Stimulated activated CD8-positive, alpha-beta memory T cell treated with anti-CD3 and anti-CD28 coated beads, Interleukin-15, amount 100 ng/mL, for 24 hours (primary cell): Measurements from ENCODE around the gene S100B.
"Not testable (repeated sequence)": the region's sequence is repeated elsewhere in the genome, so short reads cannot be mapped to it uniquely, and the experiment has no call there.

Experiments used
- DNase-seq: peaks from one replicate; pipeline ENCODE4 v3.0.0-alpha.2; 2020; ENCODE audit warnings: low read depth

S100B gene

GRCh38 chr21:46604975-46605766, at the start of gene S100B:
Gene S100B (minus strand): TSS chr21:46605082. CDS start chr21:46602415, 2,667 bp downstream.
- DNase-seq: no peak

GRCh38 chr21:46651121-46651520, 46.2 kb upstream of the S100B start:
- no peak for DNase-seq

GRCh38 chr21:46650476-46651098, 45.7 kb upstream of the S100B start:
- DNase-seq: no peak

GRCh38 chr21:46649356-46649755, 44.5 kb upstream of the S100B start:
- no peak for DNase-seq

GRCh38 chr21:46648539-46648938, 43.7 kb upstream of the S100B start:
- no peak for DNase-seq

GRCh38 chr21:46646541-46647154, 41.8 kb upstream of the S100B start:
- DNase-seq: no peak

- no peak for DNase-seq
Measured at GRCh38 chr21:46645840-46646239, 41.0 kb upstream of the S100B start.

GRCh38 chr21:46643379-46644177, 38.7 kb upstream of the S100B start:
- DNase-seq: no peak

- no peak for DNase-seq
Measured at GRCh38 chr21:46641656-46642055, 36.8 kb upstream of the S100B start.

- no peak for DNase-seq
Measured at GRCh38 chr21:46639489-46640386, 34.9 kb upstream of the S100B start.

GRCh38 chr21:46637952-46638746, 33.3 kb upstream of the S100B start:
- no peak for DNase-seq

- no peak for DNase-seq
Measured at GRCh38 chr21:46636550-46637285, 31.8 kb upstream of the S100B start.

GRCh38 chr21:46636181-46636512, 31.3 kb upstream of the S100B start:
- DNase-seq: no peak

GRCh38 chr21:46635324-46636180, 30.7 kb upstream of the S100B start, which contains the start of gene PRMT2:
Gene PRMT2 (plus strand): TSS chr21:46635674. CDS start chr21:46636952, 1,278 bp downstream.
- peak; percentile 95 for DNase-seq

- DNase-seq: no peak
Measured at GRCh38 chr21:46634966-46635323, 30.1 kb upstream of the S100B start.

- no peak for DNase-seq
Measured at GRCh38 chr21:46634427-46634826, 29.5 kb upstream of the S100B start.

GRCh38 chr21:46633566-46633965, 28.7 kb upstream of the S100B start:
- DNase-seq: no peak

- DNase-seq: not testable (repeated sequence)
Measured at GRCh38 chr21:46630915-46631314, 26.0 kb upstream of the S100B start.

GRCh38 chr21:46628868-46629267, 24.0 kb upstream of the S100B start:
- no peak for DNase-seq
